NCI-H226 (cell line): ENCODE data around the gene LIN28B.
"Not testable (repeated sequence)": the region's sequence is repeated elsewhere in the genome, so short reads cannot be mapped to it uniquely, and the experiment has no call there.

Source experiments
- DNase-seq: peaks from one replicate; pipeline ENCODE4 v3.0.0-alpha.2; 2015

LIN28B gene

GRCh38 chr6:104957301-104958177 lies 632 bp downstream of the LIN28B start:
- no peak for DNase-seq

DNA sequence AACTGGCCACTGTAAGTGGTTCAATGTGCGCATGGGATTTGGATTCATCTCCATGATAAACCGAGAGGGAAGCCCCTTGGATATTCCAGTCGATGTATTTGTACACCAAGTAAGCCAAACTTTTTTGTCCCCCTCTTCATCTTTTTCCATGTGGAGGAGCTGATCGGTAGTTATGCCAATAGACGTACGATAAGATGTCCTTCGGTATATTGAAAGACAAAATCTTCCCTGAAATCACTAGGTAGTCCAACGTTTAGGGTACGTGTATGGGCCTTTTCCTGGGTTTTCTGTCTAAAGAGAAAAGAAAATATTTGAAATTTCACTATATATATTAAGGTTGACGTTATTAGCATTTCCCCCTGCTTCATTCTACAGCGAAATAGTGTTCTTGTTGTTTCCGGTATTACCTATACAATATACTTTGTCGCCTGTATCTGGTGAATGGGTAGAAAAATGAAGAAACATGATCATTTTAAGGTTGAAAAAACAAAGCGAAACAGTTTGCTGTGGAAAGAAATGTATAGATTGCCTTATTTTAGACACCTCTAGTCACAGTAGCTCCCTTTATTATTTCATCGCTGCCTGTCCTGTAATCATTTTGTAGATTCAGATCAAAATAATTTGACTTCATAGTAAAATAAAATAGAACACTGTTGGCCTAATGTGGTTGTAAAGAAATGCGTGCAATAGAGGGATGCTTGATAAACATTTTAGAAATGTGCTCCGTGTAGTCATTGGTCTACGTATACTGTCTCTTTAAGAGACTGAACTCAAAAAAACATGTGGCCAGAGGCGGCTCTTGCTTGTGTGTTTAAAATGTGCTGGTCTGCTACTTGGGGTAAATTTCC lies 1.5 kb downstream of the LIN28B start:
- DNase-seq, result no peak

GRCh38 chr6:104959026-104959858 lies 2.3 kb downstream of the LIN28B start:
- no peak for DNase-seq

DNA sequence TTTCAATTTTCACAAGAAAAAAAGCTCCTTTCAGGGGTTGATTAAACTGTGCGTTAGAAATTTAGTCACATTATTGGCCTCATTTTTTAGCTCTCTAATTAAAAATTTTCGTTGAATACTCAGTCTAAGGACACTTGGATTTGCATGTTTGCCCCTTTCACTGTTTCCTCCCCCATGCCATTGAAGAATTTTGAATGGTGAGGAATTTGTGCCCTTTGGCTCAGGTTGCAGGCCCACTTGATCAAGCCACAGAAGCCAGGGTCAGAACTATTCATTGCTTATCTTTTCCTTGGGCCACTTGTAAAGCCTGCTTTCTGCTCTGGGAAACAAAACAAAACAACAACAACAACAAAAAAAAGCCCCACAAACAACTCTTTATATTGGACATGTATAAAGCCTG lies 12.2 kb downstream of the LIN28B start:
- DNase-seq, result no peak

DNA sequence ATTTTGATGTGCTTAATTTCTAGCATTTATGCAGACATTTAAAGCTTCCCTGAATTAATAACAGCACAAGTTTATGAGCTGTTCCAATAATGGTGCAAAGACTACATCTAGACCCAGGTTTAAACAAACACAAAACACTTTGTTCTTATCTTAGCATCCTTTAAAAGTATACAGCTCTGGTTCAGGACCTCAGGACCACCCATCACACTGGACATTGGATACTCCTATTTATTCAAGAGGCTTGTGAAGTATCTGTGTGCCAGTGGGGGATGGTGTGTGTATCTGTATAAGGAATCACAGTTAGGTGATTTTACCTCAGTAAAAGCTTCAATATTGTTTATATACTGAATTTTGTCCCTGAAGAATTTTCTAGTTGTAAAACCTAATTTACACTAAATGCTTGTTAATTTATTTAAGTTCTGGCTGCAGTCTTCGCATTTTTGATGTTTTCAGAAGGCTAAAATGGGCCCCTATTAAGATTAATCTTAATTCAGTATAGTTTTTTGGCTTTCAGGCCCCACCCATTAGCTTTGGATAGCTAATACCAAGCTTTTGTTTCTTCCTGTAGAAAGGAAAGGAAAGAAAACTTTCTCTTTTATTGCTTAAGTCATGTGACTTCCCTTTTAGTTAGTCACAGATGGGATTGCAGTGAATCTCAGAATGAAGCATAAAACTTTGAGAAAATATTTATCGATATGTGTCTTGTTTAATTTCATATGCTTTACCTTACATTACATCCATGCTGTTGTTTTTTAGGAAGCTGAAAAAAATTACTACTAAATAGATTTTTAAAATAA lies 13.1 kb downstream of the LIN28B start:
- DNase-seq, result no peak

DNA sequence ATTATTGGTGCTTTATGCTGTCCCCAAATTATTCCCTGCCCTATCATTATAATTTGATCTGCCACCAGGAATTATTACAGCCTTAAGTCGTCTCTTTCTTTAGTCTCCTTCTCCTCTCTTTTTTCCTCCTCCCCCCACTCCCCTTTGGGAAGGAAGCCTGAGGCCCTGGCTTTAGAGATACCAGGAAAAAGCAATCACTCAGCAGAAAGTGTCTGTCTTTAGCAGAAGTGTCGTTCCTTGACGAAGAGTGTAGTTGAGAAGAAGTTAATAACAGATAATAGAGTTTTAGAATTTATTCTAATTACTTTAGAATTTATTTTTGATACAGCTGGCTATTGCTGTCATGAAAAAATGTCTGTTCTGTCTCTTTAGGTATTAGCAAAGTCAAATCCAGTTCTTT lies 16.5 kb downstream of the LIN28B start:
- no peak for DNase-seq

- DNase-seq, result no peak
Measured at GRCh38 chr6:104983296-104983695, 26.4 kb downstream of the LIN28B start.

DNA sequence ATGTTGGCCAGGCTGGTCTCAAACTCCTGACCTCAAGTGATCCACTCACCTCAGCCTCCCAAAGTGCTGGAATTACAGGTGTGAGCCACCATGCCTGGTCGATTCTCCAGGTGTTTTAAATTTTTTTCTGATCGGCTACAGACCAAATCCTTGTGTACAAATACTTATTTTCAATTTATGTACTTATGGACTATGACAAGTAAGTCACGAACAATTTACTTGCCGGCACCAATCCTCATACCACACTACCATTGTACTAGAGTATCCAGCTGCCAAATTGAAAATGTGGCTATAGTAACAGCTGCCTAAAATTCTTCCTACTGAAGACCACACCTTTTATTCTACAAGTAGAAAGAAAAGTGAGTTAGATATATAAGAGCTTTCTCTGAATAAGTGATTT lies 26.9 kb downstream of the LIN28B start:
- DNase-seq, result no peak

- no peak for DNase-seq
Measured at GRCh38 chr6:104984831-104985230, 27.9 kb downstream of the LIN28B start.

DNA sequence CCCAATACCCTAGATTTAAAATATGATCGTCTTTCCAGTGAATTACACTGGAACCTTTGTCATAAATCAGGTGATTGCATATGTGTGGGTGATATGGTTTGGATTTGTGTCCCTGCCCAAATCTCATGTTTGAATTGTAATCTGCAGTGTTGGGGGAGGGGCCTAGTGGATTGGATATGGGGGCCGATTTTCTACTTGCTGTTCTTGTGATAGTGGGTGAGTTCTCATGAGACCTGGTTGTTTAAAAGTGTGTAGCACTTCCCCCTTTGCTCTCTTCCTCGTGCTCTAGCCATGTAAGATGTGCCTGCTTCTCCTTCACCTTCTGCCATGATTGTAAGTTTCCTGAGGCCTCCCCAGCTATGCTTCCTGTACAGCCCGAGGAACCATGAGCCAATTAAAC lies 29.0 kb downstream of the LIN28B start:
- DNase-seq, result not testable (repeated sequence)

DNA sequence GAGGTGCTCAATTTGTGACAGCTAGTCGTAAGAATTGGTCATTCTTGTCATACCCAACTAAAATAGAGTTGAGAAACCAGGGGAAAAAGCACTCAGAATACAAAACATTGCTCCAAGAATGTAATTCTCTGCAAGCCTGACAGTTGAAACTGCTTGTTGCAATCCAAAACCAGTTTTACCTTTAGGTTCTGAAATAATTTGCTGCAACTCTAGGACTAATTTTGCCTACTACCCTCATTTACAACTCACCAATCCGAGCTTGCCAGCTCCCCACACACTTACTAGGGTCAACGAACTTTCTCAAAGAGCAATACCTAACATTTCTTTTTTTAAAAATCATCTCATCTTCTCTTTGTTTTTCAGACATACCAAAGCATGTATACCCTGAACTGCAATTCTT lies 29.7 kb downstream of the LIN28B start:
- no peak for DNase-seq

DNA sequence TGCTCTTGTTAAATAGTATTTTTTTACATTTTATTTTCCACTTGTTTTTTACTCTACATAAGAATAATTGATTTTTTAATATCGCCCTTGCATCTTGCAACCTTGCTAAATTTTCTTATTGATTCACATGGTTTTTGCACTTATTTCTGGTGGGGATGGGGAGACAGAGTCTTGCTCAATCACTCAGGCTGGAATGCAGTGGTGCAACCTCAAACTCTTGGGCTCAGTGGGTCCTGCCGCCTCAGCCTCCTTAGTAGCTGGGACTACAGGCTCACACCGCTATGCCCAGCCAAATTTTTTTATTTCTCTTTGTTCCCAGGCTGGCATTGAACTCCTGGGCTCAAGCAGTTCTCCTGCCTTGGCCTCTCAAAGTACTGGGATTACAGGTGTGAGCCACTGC lies 30.3 kb downstream of the LIN28B start:
- no peak for DNase-seq

- no peak for DNase-seq
Measured at GRCh38 chr6:104990085-104990484, 33.2 kb downstream of the LIN28B start.

DNA sequence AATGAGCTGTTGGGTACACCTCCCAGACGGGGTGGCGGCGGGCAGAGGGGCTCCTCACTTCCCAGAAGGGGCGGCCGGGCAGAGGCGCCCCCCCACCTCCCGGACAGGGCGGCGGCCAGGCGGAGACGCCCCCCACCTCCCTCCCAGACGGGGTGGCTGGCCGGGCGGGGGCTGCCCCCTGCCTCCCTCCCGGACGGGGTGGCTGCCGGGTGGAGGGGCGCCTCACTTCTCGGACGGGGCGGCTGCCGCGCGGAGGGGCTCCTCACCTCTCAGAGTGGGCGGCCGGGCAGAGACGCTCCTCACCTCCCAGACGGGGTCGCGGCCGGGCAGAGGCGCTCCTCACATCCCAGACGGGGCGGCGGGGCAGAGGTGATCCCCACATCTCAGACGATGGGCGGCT lies 34.2 kb downstream of the LIN28B start:
- not testable (repeated sequence) for DNase-seq

DNA sequence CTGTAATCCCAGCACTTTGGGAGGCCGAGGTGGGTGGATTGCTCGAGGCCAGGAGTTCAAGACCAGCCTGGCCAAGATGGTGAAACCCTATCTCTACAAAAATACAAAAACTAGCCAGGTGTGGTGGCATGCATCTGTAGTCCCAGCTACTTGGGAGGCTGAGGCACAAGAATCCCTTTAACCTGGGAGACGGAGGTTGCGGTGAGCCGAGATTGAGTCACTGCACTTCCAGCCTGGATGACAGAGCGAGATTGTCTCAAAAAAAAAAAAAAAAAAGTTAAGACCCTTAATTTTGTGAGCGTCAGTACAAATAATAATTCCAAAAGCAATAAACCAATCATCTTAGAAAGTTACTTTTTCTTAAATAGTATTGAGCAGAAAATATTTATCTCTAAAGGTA lies 36.7 kb downstream of the LIN28B start:
- DNase-seq, result not testable (repeated sequence)

DNA sequence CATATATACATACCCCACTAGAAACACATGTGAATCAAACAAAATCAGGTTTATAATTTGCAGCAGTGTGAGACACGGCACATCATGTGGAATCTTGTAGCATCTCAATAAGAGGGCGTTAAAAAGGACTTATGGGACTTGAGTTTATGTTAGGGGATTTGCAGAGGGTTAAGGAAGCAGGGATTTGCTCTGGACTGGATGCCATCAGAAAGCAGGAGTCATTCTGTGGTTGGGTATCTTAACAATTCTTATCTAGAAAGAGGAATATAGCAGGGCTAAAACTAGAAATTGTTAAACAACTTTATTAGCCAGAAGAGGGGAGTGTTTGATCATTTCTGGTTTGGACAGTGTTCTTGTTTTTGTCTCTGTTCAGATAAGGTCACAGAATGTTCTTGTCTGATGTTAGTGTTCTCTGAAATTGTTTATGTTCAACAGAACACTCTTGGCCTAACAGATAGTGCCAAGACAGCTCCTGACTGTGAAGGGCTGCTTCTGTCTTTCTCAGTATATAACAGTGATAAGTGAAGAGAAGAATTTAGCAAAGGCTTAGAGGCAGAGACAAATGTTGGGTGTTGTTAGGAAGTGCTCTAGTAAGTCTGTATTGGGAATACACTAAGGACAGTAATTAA lies 39.2 kb downstream of the LIN28B start:
- no peak for DNase-seq

GRCh38 chr6:105001063-105001462 lies 44.2 kb downstream of the LIN28B start:
- DNase-seq, result no peak

GRCh38 chr6:105001906-105002305 lies 45.0 kb downstream of the LIN28B start:
- DNase-seq, result no peak

DNA sequence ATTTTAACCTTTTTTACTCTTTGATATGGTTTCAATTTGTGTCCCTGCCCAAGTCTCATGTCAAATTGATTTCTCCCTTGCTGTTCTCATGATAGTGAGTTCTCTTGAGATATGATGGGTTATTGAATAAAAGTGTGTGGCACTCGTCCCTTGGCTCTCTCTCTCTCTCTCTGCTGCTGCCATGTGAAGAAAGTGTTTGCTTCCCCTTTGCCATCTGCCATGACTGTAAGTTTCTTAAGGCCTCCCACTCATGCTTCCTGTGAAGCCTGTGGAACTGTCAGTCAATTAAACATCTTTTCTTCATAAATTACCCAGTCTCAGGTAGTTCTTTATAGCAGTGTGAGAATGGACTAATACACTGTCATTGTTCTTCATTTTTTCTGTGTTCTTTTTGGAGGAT lies 48.5 kb downstream of the LIN28B start:
- DNase-seq, result no peak

DNA sequence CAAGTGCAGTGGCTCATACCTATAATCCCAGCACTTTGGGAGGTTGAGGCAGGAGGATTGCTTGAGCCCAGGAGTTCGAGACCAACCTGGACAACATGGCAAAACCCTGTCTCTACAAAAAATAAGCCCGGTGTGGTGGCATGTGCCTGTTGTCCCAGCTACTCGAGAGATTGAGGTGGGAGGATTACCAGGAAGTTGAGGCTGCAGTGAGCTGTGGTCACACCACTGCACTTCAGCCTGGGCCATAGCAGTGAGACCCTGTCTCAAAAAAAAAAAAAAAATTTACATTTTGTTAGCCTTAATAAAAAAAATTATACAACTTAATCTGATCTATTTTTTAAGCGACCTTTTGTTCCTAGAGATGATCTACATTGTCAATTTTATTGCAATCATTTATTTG lies 56.6 kb downstream of the LIN28B start:
- DNase-seq, result not testable (repeated sequence)

DNA sequence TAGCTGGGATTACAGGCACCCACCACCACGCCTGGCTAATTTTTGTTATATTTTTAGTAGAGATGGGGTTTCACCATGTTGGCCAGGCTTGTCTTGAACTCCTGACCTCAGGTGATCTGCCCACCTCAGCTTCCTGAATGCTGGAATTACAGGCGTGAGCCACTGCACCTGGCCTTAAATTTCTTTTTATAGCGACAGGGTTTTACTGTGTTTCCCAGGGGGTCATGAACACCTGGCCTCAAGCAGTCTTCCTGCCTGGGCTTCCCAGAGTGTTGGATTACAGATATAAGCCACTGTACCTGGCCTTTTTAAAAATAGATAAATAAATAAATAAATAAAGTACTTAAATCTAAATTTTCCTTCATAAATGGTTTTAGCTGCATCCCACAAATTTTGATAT lies 57.5 kb downstream of the LIN28B start:
- DNase-seq, result no peak

GRCh38 chr6:105014954-105015353 lies 58.0 kb downstream of the LIN28B start:
- no peak for DNase-seq
